HepG2 (cell line): ENCODE results near the gene AP3B1. TPM values are rescaled to one million over a fixed set of nuclear protein-coding genes. Genes with fewer than 3 reads are reported as not detected.

Experiments
- ARNT ChIP-seq: fragments of 450-650 bp; IDR thresholded peaks from 2 replicates; pipeline ENCODE4 v1.6.1; 2017
- CAMTA2 ChIP-seq: sonication (generic); formaldehyde crosslinking; IDR thresholded peaks from 2 replicates; pipeline ENCODE4 v1.4.0; 2020; ENCODE audit warnings: mild to moderate bottlenecking, missing genetic modification reagents, borderline replicate concordance
- GLI4 ChIP-seq: sonication (generic); formaldehyde crosslinking; IDR thresholded peaks from 2 replicates; pipeline ENCODE4 v1.5.1; 2020; ENCODE audit warnings: missing genetic modification reagents, mild to moderate bottlenecking, moderate library complexity, borderline replicate concordance
- HBP1 ChIP-seq: IDR thresholded peaks from 2 replicates; pipeline ENCODE4 v1.6.1; 2016; ENCODE audit warnings: low read depth, control low read depth
- ISL2 ChIP-seq: sonication (generic); formaldehyde crosslinking; IDR thresholded peaks from 2 replicates; pipeline ENCODE4 v1.5.0; 2020; ENCODE audit warnings: missing genetic modification reagents
- MAF1 ChIP-seq: sonication (generic); formaldehyde crosslinking; IDR thresholded peaks from 2 replicates; pipeline ENCODE4 v1.5.0; 2020; ENCODE audit warnings: missing genetic modification reagents, borderline replicate concordance
- POLR2AphosphoS5 ChIP-seq: IDR thresholded peaks from 2 replicates; pipeline ENCODE4 v1.6.1; 2012; ENCODE audit warnings: low read depth, low read length
- SAP130 ChIP-seq: IDR thresholded peaks from 2 replicates; pipeline ENCODE4 v1.6.1; 2016; ENCODE audit warnings: low read depth
- SOX6 ChIP-seq, 2 experiments: fragments of 450-650 bp in 1 of 2; sonication (generic) in 1 of 2; formaldehyde crosslinking in 1 of 2; IDR thresholded peaks; 2 replicates each; pipeline versions ENCODE4 v1.4.0 to v1.6.1; 2017 to 2020; ENCODE audit warnings: antibody characterized with exemption in 1 of 2, mild to moderate bottlenecking in 1 of 2, missing genetic modification reagents in 1 of 2
- ZNF253 ChIP-seq: sonication (generic); formaldehyde crosslinking; IDR thresholded peaks from 2 replicates; pipeline ENCODE4 v1.8.0; 2022; ENCODE audit warnings: mild to moderate bottlenecking, missing genetic modification reagents, borderline replicate concordance
- ZNF282 ChIP-seq: fragments of 450-650 bp; IDR thresholded peaks from 2 replicates; pipeline ENCODE4 v1.6.1; 2018; ENCODE audit not compliant: partially characterized antibody
- ZNF605 ChIP-seq: sonication (generic); formaldehyde crosslinking; IDR thresholded peaks from 2 replicates; pipeline ENCODE4 v1.8.0; 2022; ENCODE audit warnings: mild to moderate bottlenecking, missing genetic modification reagents
- ZNF614 ChIP-seq: IDR thresholded peaks from 2 replicates; pipeline ENCODE4 v1.6.1; 2018; ENCODE audit warnings: missing biosample characterization, missing genetic modification reagents, inconsistent platforms, borderline replicate concordance
- polyA plus RNA-seq, 8 experiments: library from polyadenylated mRNA; depleted of rRNA in 3 of 8; stranded (reverse) in 7 of 8; unstranded in 1 of 8; fragments of >200 nt; fragmentation: Illumina TruSeq in 4 of 8; extraction: Trizol in 4 of 8; gene quantifications; 2 replicates each; pipeline versions ENCODE4 v1.2.1 to v1.2.3, GENCODE V29; 2011 to 2016; ENCODE audit warnings: low read depth in 4 of 8, missing spikeins in 1 of 8, mixed read lengths in 1 of 8; ENCODE audit not compliant: insufficient read depth in 1 of 8
- total RNA-seq, 5 experiments: library from RNA; depleted of rRNA; stranded (reverse); fragments of >200 nt; fragmentation: Illumina TruSeq; extraction: Trizol; gene quantifications; 2 replicates each; pipeline ENCODE4 v1.2.3, GENCODE V29; 2016; ENCODE audit warnings: low read depth in 1 of 5
- TF ChIP-seq, protein P1 (sequence below): sonication (generic); formaldehyde crosslinking; IDR thresholded peaks from 2 replicates; pipeline ENCODE4 v1.5.0; 2020; ENCODE audit warnings: mild to moderate bottlenecking, missing genetic modification reagents, borderline replicate concordance
- TF ChIP-seq, protein P2 (sequence below): sonication (generic); formaldehyde crosslinking; IDR thresholded peaks from 2 replicates; pipeline ENCODE4 v1.4.0; 2020; ENCODE audit warnings: missing genetic modification reagents

The AP3B1 gene
- total and polyA plus RNA-seq, 2 of the 13 experiments (the other 11 are each of a cell fraction or from before 2014, with no cell fraction given), result 37.7 to 51.2 TPM

DNA sequence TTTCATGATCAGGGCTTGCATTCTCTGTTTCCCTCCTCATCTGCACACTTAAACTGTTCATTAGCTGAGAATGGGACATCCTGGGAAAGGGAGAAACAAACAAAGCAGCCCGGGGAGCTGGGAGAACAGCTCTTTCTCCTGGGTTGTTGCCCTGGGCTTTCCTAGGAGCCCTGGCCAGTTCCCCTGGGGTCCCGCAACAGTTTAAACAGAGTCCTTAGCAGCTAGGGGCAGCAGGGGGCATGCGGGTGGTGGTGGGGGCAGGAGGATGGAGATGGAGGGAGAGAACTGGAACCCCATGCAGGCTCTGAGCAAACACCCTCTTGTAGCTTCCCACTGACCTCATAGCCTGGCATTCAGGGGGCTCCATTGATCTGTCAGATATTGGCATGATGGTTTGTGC is 309.3 kb downstream of the AP3B1 start (continued):
- TF ChIP-seq, protein P1, sequence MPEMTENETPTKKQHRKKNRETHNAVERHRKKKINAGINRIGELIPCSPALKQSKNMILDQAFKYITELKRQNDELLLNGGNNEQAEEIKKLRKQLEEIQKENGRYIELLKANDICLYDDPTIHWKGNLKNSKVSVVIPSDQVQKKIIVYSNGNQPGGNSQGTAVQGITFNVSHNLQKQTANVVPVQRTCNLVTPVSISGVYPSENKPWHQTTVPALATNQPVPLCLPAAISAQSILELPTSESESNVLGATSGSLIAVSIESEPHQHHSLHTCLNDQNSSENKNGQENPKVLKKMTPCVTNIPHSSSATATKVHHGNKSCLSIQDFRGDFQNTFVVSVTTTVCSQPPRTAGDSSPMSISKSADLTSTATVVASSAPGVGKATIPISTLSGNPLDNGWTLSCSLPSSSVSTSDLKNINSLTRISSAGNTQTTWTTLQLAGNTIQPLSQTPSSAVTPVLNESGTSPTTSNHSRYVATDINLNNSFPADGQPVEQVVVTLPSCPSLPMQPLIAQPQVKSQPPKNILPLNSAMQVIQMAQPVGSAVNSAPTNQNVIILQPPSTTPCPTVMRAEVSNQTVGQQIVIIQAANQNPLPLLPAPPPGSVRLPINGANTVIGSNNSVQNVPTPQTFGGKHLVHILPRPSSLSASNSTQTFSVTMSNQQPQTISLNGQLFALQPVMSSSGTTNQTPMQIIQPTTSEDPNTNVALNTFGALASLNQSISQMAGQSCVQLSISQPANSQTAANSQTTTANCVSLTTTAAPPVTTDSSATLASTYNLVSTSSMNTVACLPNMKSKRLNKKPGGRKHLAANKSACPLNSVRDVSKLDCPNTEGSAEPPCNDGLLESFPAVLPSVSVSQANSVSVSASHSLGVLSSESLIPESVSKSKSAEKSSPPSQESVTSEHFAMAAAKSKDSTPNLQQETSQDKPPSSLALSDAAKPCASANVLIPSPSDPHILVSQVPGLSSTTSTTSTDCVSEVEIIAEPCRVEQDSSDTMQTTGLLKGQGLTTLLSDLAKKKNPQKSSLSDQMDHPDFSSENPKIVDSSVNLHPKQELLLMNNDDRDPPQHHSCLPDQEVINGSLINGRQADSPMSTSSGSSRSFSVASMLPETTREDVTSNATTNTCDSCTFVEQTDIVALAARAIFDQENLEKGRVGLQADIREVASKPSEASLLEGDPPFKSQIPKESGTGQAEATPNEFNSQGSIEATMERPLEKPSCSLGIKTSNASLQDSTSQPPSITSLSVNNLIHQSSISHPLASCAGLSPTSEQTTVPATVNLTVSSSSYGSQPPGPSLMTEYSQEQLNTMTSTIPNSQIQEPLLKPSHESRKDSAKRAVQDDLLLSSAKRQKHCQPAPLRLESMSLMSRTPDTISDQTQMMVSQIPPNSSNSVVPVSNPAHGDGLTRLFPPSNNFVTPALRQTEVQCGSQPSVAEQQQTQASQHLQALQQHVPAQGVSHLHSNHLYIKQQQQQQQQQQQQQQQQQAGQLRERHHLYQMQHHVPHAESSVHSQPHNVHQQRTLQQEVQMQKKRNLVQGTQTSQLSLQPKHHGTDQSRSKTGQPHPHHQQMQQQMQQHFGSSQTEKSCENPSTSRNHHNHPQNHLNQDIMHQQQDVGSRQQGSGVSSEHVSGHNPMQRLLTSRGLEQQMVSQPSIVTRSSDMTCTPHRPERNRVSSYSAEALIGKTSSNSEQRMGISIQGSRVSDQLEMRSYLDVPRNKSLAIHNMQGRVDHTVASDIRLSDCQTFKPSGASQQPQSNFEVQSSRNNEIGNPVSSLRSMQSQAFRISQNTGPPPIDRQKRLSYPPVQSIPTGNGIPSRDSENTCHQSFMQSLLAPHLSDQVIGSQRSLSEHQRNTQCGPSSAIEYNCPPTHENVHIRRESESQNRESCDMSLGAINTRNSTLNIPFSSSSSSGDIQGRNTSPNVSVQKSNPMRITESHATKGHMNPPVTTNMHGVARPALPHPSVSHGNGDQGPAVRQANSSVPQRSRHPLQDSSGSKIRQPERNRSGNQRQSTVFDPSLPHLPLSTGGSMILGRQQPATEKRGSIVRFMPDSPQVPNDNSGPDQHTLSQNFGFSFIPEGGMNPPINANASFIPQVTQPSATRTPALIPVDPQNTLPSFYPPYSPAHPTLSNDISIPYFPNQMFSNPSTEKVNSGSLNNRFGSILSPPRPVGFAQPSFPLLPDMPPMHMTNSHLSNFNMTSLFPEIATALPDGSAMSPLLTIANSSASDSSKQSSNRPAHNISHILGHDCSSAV (CRISPR knock-in tag), result no peak
- TF ChIP-seq POLR2AphosphoS5, result no peak
- no peak for TF ChIP-seq HBP1 (CRISPR knock-in tag)
- no peak for TF ChIP-seq MAF1 (CRISPR knock-in tag)
- TF ChIP-seq, protein P2, sequence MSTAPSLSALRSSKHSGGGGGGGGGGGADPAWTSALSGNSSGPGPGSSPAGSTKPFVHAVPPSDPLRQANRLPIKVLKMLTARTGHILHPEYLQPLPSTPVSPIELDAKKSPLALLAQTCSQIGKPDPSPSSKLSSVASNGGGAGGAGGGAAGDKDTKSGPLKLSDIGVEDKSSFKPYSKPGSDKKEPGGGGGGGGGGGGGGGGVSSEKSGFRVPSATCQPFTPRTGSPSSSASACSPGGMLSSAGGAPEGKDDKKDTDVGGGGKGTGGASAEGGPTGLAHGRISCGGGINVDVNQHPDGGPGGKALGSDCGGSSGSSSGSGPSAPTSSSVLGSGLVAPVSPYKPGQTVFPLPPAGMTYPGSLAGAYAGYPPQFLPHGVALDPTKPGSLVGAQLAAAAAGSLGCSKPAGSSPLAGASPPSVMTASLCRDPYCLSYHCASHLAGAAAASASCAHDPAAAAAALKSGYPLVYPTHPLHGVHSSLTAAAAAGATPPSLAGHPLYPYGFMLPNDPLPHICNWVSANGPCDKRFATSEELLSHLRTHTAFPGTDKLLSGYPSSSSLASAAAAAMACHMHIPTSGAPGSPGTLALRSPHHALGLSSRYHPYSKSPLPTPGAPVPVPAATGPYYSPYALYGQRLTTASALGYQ (CRISPR knock-in tag), result no peak
- TF ChIP-seq CAMTA2 (CRISPR knock-in tag), result no peak
- TF ChIP-seq SAP130, result no peak
- TF ChIP-seq ZNF253, result no peak
- TF ChIP-seq ZNF605, result no peak
- no peak for TF ChIP-seq ZNF282
- no peak for TF ChIP-seq ISL2 (CRISPR knock-in tag)
- no peak for TF ChIP-seq SOX6 (IDR thresholded peaks at IDR 0.05)
- no peak for TF ChIP-seq SOX6 (CRISPR knock-in tag; IDR thresholded peaks at IDR 0.05)
- TF ChIP-seq ZNF614 (CRISPR knock-in tag), result no peak
- TF ChIP-seq GLI4 (CRISPR knock-in tag), result no peak
- TF ChIP-seq ARNT, result no peak
- TF ChIP-seq, all 625 proteins: peak for 0
